Ecto neural progenitor cell (in vitro differentiated cells): Measurements from ENCODE around the gene HACD4.
"Not testable (repeated sequence)": the region's sequence is repeated elsewhere in the genome, so short reads cannot be mapped to it uniquely, and the experiment has no call there.

Experiments
- DNase-seq: peaks from one replicate; pipeline ENCODE4 v3.0.0-alpha.2; 2018; ENCODE audit warnings: low spot score

The HACD4 gene

GRCh38 chr9:21016701-21017491 is 14.5 kb downstream of the HACD4 start:
- DNase-seq, result no peak

- DNase-seq, result no peak
Observed at GRCh38 chr9:21015995-21016394, 15.4 kb downstream of the HACD4 start.

GRCh38 chr9:21015129-21015815 is 16.2 kb downstream of the HACD4 start:
- no peak for DNase-seq

GRCh38 chr9:21002040-21002439 is 29.4 kb downstream of the HACD4 start:
- DNase-seq, result no peak

GRCh38 chr9:21001581-21001980 is 29.9 kb downstream of the HACD4 start:
- DNase-seq, result no peak

- no peak for DNase-seq
Observed at GRCh38 chr9:20997503-20998076, 33.9 kb downstream of the HACD4 start.

GRCh38 chr9:20996809-20997208 is 34.6 kb downstream of the HACD4 start:
- no peak for DNase-seq

- DNase-seq, result no peak
Observed at GRCh38 chr9:20995616-20996015, 35.8 kb downstream of the HACD4 start.

- no peak for DNase-seq
Observed at GRCh38 chr9:20994486-20994885, 37.0 kb downstream of the HACD4 start.

- no peak for DNase-seq
Observed at GRCh38 chr9:20990867-20991266, 40.6 kb downstream of the HACD4 start.

- no peak for DNase-seq
Observed at GRCh38 chr9:20989923-20990341, 41.5 kb downstream of the HACD4 start.

- no peak for DNase-seq
Observed at GRCh38 chr9:20988671-20989315, 42.6 kb downstream of the HACD4 start.

- no peak for DNase-seq
Observed at GRCh38 chr9:20988061-20988460, 43.4 kb downstream of the HACD4 start.

- DNase-seq, result no peak
Observed at GRCh38 chr9:20987521-20987920, 43.9 kb downstream of the HACD4 start.

GRCh38 chr9:20985851-20986600 is 45.4 kb downstream of the HACD4 start:
- DNase-seq, result no peak

- DNase-seq, result no peak
Observed at GRCh38 chr9:20984506-20984905, 46.9 kb downstream of the HACD4 start.

GRCh38 chr9:20981486-20981885 is 50.0 kb downstream of the HACD4 start:
- no peak for DNase-seq

- no peak for DNase-seq
Observed at GRCh38 chr9:20980832-20981455, 50.5 kb downstream of the HACD4 start.

- DNase-seq, result no peak
Observed at GRCh38 chr9:20978249-20978648, 53.2 kb downstream of the HACD4 start.

- DNase-seq, result not testable (repeated sequence)
Observed at GRCh38 chr9:20974191-20974938, 57.1 kb downstream of the HACD4 start.
